ENCODE measurements around the gene MYBPC3. TPM values are rescaled to one million over a fixed set of nuclear protein-coding genes. Genes with fewer than 3 reads are reported as not detected.

Gene MYBPC3
- total RNA-seq, 1 donor from 2014 or later, result 0.48 TPM

DNA sequence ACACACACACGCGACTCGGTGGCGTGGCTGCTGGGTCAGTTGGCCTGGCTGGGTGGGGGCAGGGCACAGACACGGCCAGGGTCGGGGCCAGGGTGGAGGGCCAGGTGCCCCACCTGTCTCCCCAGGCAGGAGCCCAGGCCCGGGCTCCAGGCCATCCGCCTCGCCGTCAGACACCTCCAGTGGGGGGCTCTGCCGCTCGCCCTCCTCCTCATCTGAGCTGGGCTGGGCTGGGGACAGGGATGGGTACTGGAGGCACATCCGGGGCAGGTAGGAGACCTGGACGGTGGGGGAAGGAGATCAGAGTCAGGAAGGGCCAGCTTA is 6.2 kb upstream of the MYBPC3 start:
- no peak for DNase-seq (ENCODE audit: low spot score)

GRCh38 chr11:47357985-47358730 is 5.7 kb upstream of the MYBPC3 start:
- no peak for DNase-seq (ENCODE audit: low spot score)

DNA sequence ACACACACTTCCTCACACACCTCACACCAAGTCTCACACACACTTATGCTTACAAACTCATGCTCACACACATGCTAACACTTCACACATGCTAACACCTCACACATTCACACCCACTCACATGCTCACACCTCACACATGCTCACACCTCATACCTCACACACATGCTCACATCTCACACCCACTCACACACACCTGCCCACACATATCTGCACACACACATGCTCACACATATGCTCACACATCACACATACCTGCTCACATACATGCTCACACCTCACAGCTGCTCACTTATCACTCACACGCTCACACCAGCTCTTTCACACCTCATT is 4.5 kb upstream of the MYBPC3 start:
- DNase-seq (ENCODE audit: low spot score), result no peak

DNA sequence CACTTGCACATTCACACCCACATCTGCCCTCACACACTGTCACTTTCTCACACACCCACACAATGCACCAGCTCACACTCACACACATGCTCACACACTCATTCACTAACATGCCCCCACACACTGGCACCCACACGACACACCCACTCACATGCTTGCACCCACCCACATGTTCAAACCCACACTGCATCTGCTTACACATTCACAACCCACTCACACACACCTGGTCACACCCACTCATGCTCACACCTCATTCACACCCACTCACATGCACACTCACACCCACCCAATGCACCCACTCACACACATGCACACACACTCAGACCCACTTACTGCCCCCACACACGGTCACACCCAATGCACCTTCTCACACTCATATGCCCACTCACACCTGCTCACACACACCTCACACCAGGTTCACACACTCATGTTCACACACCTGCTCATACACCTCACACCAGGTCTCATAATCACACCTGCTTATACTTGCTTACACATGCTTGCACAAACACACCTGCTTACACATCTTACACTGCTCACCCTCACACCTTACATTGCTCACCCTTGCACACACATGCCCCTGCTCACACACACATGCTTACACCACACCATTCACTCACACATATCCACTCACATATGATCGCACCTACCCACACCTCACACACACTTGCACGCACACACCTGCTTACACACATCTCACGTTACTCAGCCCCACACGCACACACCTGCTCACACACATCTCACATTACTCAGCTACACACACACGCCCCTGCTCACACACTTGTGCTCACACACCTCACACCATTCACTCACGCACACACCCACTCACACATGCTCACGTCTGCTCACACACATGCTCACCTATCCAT is 3.9 kb upstream of the MYBPC3 start:
- no peak for DNase-seq (ENCODE audit: low spot score)

DNA sequence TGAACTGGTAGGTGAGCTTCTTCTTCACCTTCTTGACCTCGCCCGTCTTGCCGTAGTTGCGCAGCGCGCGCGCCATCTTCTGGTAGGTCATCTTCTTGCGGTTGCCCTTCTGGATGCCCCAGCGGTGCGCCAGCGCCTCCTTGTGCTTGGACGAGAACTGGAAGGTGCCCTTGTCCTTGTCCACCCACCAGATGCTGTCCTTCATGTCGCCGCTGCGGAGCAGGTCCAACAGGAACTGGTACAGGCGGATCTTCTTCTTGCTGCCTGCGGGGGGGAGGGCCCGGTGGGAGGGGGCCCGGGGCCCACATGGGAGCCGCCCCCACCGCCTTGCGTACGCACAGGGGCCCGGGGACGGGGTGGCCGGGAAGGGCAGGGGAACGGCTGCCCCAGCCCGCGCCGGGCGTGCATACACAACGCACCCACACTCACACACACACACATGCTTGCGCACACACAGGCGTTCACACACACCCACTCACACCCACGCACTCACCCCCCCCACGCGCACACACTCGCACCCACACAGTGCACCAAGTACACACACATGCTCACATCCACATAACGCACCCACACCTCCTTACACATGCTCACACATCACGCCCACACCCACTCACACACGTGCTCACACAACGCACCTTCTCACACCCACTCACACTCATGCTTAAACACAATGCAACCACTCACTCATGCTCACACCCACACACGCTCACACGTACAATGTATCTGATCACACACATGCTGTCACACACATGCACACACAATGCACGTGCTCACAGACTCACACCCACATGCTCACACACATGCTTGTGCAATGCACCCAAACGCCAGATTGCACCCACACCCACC is 3.0 kb upstream of the MYBPC3 start:
- peak; percentile 97 for DNase-seq (ENCODE audit: low spot score)

DNA sequence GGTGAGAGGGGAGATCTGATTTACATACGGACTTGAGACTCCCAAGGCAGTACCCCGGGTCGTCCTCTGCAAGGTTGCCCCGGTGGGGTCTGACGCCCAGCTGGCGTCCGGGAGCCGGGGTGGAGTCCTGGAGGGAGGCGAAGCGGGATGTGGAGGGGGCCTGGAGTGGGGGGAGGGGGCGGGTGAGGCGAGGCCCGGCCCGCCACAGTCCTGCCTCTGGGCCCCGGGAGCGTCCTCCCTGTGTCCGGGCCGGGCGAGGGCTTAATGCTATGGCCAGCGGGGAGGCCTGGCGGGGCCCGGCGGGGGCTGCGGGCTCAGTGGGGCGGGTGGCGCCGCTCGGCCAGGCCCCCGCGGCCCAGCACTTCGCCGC is 2.4 kb upstream of the MYBPC3 start:
- DNase-seq (ENCODE audit: low spot score), result no peak

- DNase-seq (ENCODE audit: low spot score), result no peak
Measured at GRCh38 chr11:47353978-47354774, 1.7 kb upstream of the MYBPC3 start.

- no peak for DNase-seq (ENCODE audit: low spot score)
Measured at GRCh38 chr11:47351156-47352126, 1.1 kb downstream of the MYBPC3 start.

- no peak for DNase-seq (ENCODE audit: low spot score)
Measured at GRCh38 chr11:47350315-47350714, 2.2 kb downstream of the MYBPC3 start.

DNA sequence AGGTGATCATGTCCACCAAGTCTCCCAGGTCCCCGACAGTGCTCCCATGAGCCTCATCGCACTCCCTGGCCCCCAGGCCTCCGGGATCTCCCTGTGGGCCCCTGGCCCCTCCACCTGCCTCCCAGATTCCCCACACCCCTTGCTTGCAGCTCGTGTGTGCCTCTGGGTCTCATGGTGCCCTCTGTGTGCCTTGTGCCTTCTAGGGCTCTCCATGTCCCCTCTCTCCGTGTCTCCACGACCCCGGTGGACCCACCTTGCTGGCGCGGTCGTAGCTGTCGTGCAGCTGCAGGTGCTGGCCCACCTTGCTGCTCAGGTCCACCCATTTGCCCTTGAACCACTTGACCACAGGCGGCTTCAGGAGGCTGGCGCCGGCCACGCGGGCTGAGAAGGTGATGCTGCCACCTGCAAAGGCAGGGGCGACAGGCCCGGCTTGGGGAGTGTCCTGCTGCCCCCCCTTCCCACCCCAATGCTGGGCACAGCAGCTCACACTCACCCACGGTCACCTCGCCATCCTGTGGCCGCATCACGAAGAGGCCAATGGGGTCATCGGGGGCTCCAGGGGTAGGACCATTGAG is 2.9 kb downstream of the MYBPC3 start:
- DNase-seq (ENCODE audit: low spot score), result no peak

- no peak for DNase-seq (ENCODE audit: low spot score)
Measured at GRCh38 chr11:47348859-47349258, 3.6 kb downstream of the MYBPC3 start.

GRCh38 chr11:47348131-47348802 is 4.2 kb downstream of the MYBPC3 start:
- no peak for DNase-seq (ENCODE audit: low spot score)

DNA sequence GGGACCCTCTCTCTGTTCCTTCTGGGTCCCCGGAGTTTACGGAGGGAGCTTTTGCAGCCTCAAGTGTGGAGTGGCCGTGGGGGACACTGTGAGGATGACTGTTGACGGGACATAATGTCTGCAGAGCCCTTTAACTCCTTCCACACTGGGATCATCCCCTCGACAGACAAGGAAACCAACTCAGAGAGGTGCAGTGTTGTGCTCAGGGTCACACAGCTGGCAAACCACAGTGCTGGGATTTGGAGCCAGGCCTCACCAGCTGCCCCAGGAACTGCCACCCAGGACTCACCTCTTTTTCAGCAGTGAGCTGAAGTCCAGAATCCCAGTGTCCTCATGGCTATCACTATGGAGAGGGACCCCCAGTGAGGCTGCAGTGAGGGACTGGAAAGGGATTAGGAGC is 5.4 kb downstream of the MYBPC3 start:
- no peak for DNase-seq (ENCODE audit: low spot score)

GRCh38 chr11:47345890-47346563 is 6.5 kb downstream of the MYBPC3 start:
- DNase-seq (ENCODE audit: low spot score), result no peak

DNA sequence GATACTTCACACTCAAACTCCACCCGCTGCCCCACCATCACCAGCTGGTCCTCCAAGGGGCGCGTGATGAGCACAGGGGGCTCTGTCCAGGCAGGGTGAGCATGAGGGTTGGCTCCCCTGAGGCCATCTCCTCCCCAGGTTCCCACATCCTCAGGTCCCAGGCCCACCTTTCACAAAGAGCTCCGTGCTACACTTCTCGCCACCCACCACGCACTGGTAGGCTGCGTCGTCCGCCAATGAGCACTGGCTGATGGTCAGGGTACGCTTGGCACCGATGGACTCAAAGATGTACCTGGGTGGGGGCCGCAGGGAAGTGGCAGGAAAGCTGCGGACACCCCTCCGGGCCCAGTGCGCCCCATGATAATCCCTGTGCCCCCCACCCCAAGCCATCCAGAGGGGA is 9.6 kb downstream of the MYBPC3 start:
- DNase-seq (ENCODE audit: low spot score), result no peak

DNA sequence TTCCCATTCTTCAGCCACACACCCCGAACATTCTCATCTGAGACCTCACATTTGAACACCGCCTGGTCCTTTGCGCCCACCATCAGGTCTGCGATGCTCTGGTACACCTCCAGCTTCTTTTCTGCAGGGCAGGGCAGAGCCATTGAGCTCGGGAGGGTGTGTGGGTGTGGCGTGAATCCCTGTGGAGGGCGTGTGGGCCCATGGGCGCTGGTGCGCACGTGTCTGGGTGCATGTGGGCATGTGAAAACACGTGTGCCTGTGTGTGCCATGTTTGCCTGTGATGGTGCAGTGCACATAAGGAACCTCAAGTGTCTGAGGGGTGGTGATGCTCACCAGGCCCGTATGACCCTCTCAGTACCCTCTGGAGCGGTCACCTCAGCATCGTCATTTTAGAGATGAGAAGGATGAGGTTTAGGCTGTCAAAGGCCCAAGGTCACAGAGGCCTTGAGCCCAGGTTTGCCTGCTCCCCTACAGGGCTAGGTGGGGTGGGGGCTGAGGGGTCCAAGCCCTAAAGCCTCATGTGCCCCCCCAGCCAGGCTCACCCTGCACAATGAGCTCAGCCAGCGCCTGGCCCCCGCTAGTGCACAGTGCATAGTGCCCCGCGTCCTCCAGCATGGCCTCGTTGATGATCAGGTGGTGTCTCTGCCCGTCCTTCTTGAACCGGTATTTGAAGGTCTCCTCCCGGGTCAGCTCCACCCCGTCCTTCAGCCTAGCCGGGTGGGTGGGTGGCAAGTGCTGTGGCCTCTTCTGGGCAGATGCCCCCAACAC is 10.3 kb downstream of the MYBPC3 start:
- DNase-seq (ENCODE audit: low spot score), result no peak

- DNase-seq (ENCODE audit: low spot score), result no peak
Measured at GRCh38 chr11:47340980-47341775, 11.3 kb downstream of the MYBPC3 start.

All from mesenteric fat pad (tissue), 1 donor.